HepG2 (cell line): ENCODE data around the gene ARL11. TPM values are rescaled to one million over a fixed set of nuclear protein-coding genes. Genes with fewer than 3 reads are reported as not detected.

ENCODE experiments used
- ATAC-seq: fragments of 200-7000 bp; cut with Tn5 transposase; 3 replicates; pipeline ENCODE4 v1.9.1; 2020; ENCODE audit warnings: mild to moderate bottlenecking, moderate library complexity
- BruUV-seq: library from RNA; stranded (reverse); fragments of 400-500 nt; replicated peaks from 2 replicates; lab custom pipeline; 2021; lab: Mats Ljungman, UMichigan
- CTCF ChIA-PET: fragments of 300-600 bp; formaldehyde crosslinking; extraction: SDS; loops from one replicate; lab custom pipeline; 2021; ENCODE audit warnings: low total read pairs, inconsistent platforms, low intra/inter-chr PET ratio; lab: Yijun Ruan, JAX
- POLR2A ChIA-PET: fragments of 350-600 bp; sonication (Branson Sonifier 250); formaldehyde crosslinking; loops from one replicate; lab custom pipeline; 2020; ENCODE audit warnings: antibody characterized with exemption, inconsistent platforms; lab: Yijun Ruan, JAX
- DNase-seq: peaks from one replicate; pipeline ENCODE4 v3.0.0-alpha.2; 2015; ENCODE audit warnings: low spot score
- FAIRE-seq: peaks from 3 replicates; lab custom pipeline; 2011; peaks lifted over from hg19 to GRCh38; lab: Jason Lieb, UNC
- H2AFZ ChIP-seq: one replicate; pipeline ENCODE4 v1.6.1; 2011; ENCODE audit warnings: low read length, inconsistent platforms
- H3K27ac ChIP-seq: fragments of 300-600 bp; 3 replicates; pipeline ENCODE4 v1.8.0; 2011; ENCODE audit warnings: mixed run types, mild to moderate bottlenecking, mixed read lengths, low read length, inconsistent platforms; ENCODE audit not compliant: insufficient read depth; ENCODE audit errors: extremely low read length
- H3K27me3 ChIP-seq, 2 experiments: fragments of 200-600 bp in 1 of 2; 2 replicates in 1 of 2; 3 replicates in 1 of 2; pipeline versions ENCODE4 v1.6.0 to v1.8.0; 2011; ENCODE audit warnings: low read length in 2 of 2, mild to moderate bottlenecking in 2 of 2, moderate library complexity in 2 of 2, inconsistent platforms in 1 of 2; ENCODE audit not compliant: insufficient read depth in 2 of 2, control insufficient read depth in 1 of 2
- H3K36me3 ChIP-seq, 2 experiments: fragments of 200-600 bp in 1 of 2; replicated peaks in 1 of 2; 2 replicates in 1 of 2; 3 replicates in 1 of 2; pipeline versions ENCODE4 v1.5.1 to v1.8.0; 2011; ENCODE audit warnings: low read length in 2 of 2, inconsistent platforms in 1 of 2; ENCODE audit not compliant: insufficient read depth in 2 of 2, control insufficient read depth in 1 of 2
- H3K4me1 ChIP-seq: 2 replicates; pipeline ENCODE4 v1.5.1; 2012; ENCODE audit warnings: low read length, inconsistent platforms; ENCODE audit not compliant: insufficient read depth
- H3K4me2 ChIP-seq: 2 replicates; pipeline ENCODE4 v1.6.0; 2011; ENCODE audit warnings: low read depth, low read length, inconsistent platforms
- H3K4me3 ChIP-seq, 3 experiments: fragments of 200-600 bp in 1 of 3; sonication (generic), shearing (Covaris generic) in 1 of 3; replicated peaks in 1 of 3; 2 replicates each; pipeline ENCODE4 v1.5.1; 2011 to 2016; ENCODE audit warnings: low read length in 3 of 3, inconsistent platforms in 2 of 3, low read depth in 2 of 3, mild to moderate bottlenecking in 2 of 3, control low read depth in 1 of 3, mixed read lengths in 1 of 3; ENCODE audit not compliant: insufficient read depth in 1 of 3
- H3K79me2 ChIP-seq: one replicate; pipeline ENCODE4 v1.6.1; 2011; ENCODE audit warnings: low read length, inconsistent platforms; ENCODE audit not compliant: insufficient read depth
- H3K9ac ChIP-seq: 2 replicates; pipeline ENCODE4 v1.6.0; 2011; ENCODE audit warnings: mild to moderate bottlenecking, low read depth, low read length, inconsistent platforms; ENCODE audit not compliant: insufficient read depth
- H3K9me3 ChIP-seq: 2 replicates; pipeline ENCODE4 v1.5.1; 2012; ENCODE audit warnings: mild to moderate bottlenecking, low read length
- H4K20me1 ChIP-seq: 2 replicates; pipeline ENCODE4 v1.6.0; 2011; ENCODE audit warnings: inconsistent platforms, mild to moderate bottlenecking, low read length, moderate library complexity; ENCODE audit not compliant: insufficient read depth
- CEBPB ChIP-seq: IDR thresholded peaks from 2 replicates; pipeline ENCODE4 v1.6.1; 2011; ENCODE audit warnings: low read depth, low read length, improper control_type of control experiment, borderline replicate concordance
- DDIT3 ChIP-seq: sonication (generic); formaldehyde crosslinking; IDR thresholded peaks from 2 replicates; pipeline ENCODE4 v1.4.0; 2020; ENCODE audit warnings: mild to moderate bottlenecking, missing genetic modification reagents
- EP300 ChIP-seq, 3 experiments: sonication (generic) in 1 of 3; formaldehyde crosslinking in 1 of 3; IDR thresholded peaks; 2 replicates each; pipeline versions ENCODE4 v1.5.1 to v1.6.1; 2011 to 2020; ENCODE audit warnings: low read depth in 2 of 3, low read length in 2 of 3, borderline replicate concordance in 1 of 3, improper control_type of control experiment in 1 of 3, mild to moderate bottlenecking in 1 of 3, missing genetic modification reagents in 1 of 3, moderate library complexity in 1 of 3
- POLR2G ChIP-seq: fragments of 200-400 bp; formaldehyde crosslinking; IDR thresholded peaks from 2 replicates; pipeline ENCODE4 v1.6.1; 2018; ENCODE audit warnings: mild to moderate bottlenecking, low read depth, low read length, moderate library complexity
- SKIL ChIP-seq: sonication (generic); formaldehyde crosslinking; IDR thresholded peaks from 2 replicates; pipeline ENCODE4 v1.8.0; 2022; ENCODE audit warnings: missing genetic modification reagents, mild to moderate bottlenecking, moderate library complexity, borderline replicate concordance
- SNAPC2 ChIP-seq: sonication (generic); formaldehyde crosslinking; IDR thresholded peaks from 2 replicates; pipeline ENCODE4 v1.8.1; 2022; ENCODE audit warnings: mild to moderate bottlenecking, missing genetic modification reagents
- STAG1 ChIP-seq: sonication (generic); formaldehyde crosslinking; IDR thresholded peaks from 2 replicates; pipeline ENCODE4 v1.4.0; 2020; ENCODE audit warnings: missing genetic modification reagents
- TRIM22 ChIP-seq: fragments of 450-650 bp; IDR thresholded peaks from 2 replicates; pipeline ENCODE4 v1.6.1; 2017
- ZNF770 ChIP-seq: sonication (generic); formaldehyde crosslinking; IDR thresholded peaks from 2 replicates; pipeline ENCODE4 v1.5.0; 2020; ENCODE audit warnings: mild to moderate bottlenecking, missing genetic modification reagents
- ZSCAN31 ChIP-seq: sonication (generic); formaldehyde crosslinking; IDR thresholded peaks from 2 replicates; pipeline ENCODE4 v1.5.0; 2020; ENCODE audit warnings: low read depth, mild to moderate bottlenecking, missing genetic modification reagents
- in situ Hi-C: cut with HindIII; loops from 2 replicates; pipeline ENCODE4 v1.10.0; 2017; ENCODE audit warnings: low pct_unique_long_range_greater_than_20kb; ENCODE audit not compliant: extremely low pct_ligation_motif_present
- intact Hi-C: fragments of 100-400 bp; cut with micrococcal nuclease; formaldehyde crosslinking; loops from one replicate; pipeline ENCODE4 v1.10.0; 2022; ENCODE audit not compliant: unreplicated experiment
- polyA plus RNA-seq, 8 experiments: library from polyadenylated mRNA; depleted of rRNA in 3 of 8; stranded (reverse) in 7 of 8; unstranded in 1 of 8; fragments of >200 nt; fragmentation: Illumina TruSeq in 4 of 8; extraction: Trizol in 4 of 8; gene quantifications; 2 replicates each; pipeline versions ENCODE4 v1.2.1 to v1.2.3, GENCODE V29; 2011 to 2016; ENCODE audit warnings: low read depth in 4 of 8, missing spikeins in 1 of 8, mixed read lengths in 1 of 8; ENCODE audit not compliant: insufficient read depth in 1 of 8
- total RNA-seq, 5 experiments: library from RNA; depleted of rRNA; stranded (reverse); fragments of >200 nt; fragmentation: Illumina TruSeq; extraction: Trizol; gene quantifications; 2 replicates each; pipeline ENCODE4 v1.2.3, GENCODE V29; 2016; ENCODE audit warnings: low read depth in 1 of 5

Gene ARL11
- total and polyA plus RNA-seq, 2 of the 13 experiments (the other 11 are each of a cell fraction or from before 2014, with no cell fraction given), result 0.04 to 0.22 TPM

GRCh38 chr13:49652355-49653305 lies 24.3 kb downstream of the ARL11 start (continued):
- TF ChIP-seq SNAPC2 (CRISPR knock-in tag) (no peak), STAG1 (peak; percentile 85), TRIM22 (no peak), DDIT3 (CRISPR knock-in tag) (no peak), ZSCAN31 (CRISPR knock-in tag) (no peak), POLR2G (no peak)

GRCh38 chr13:49653478-49653877 lies 25.2 kb downstream of the ARL11 start:
- CTCF ChIA-PET, result interaction anchor here (0.7 kb wide), 1 partner anchor 195 kb away, joined by 3 read pairs; no protein-coding TSS in a partner anchor
- in situ Hi-C loops, result loop anchor here (25.0 kb wide), 3 partner anchors 1159 to 1409 kb away; partner anchors contain the start of gene RNASEH2B
- H2AFZ ChIP-seq, result no peak overlapping the region
- TF ChIP-seq SKIL (CRISPR knock-in tag) (no peak), CEBPB (peak; percentile 19; the same call in 1 of the 2 replicates), EP300 (IDR thresholded peaks at IDR 0.05; ENCODE audit: low read depth in 2 of 2, low read length in 2 of 2) (no peak), EP300 (CRISPR knock-in tag; IDR thresholded peaks at IDR 0.05; ENCODE audit: borderline replicate concordance) (no peak), ZNF770 (CRISPR knock-in tag) (peak; percentile 47; the same call in 1 of the 2 replicates)

More at GRCh38 chr13:49653478-49653877, 25.2 kb downstream of the ARL11 start:
- no peak for ATAC-seq
- Histone ChIP-seq H3K27me3 (no peaks in the 10 kb centered on the region), H3K4me1 (peaks cover 5% of the 10 kb centered on the region; the same call in 1 of the 2 replicates), H3K79me2 (no peaks in the 10 kb centered on the region), H4K20me1 (no peaks in the 10 kb centered on the region), H3K4me3 (no peak overlapping the region), H3K9me3 (no peaks in the 10 kb centered on the region), H3K4me2 (no peak overlapping the region), H3K36me3 (peaks cover 1 to 4% of the 10 kb centered on the region in 2 experiments; a peak in 1 of 5 replicates), H3K27ac (no peak overlapping the region), H3K9ac (no peak overlapping the region)
- DNase-seq, result no peak
- no TSS peak for BruUV-seq
- intact Hi-C loops, result no loop called here
- no peak for FAIRE-seq
- POLR2A ChIA-PET, result no interaction called here
